ENCODE data around the gene KMT2B.

The KMT2B gene

GRCh38 chr19:35777961-35778360 is 60.2 kb downstream of the KMT2B start:
- DNase-seq (ENCODE audit: low read depth), result no peak

GRCh38 chr19:35779033-35779432 is 61.2 kb downstream of the KMT2B start:
- DNase-seq (ENCODE audit: low read depth), result no peak

GRCh38 chr19:35780058-35780457 is 62.3 kb downstream of the KMT2B start:
- DNase-seq (ENCODE audit: low read depth), result no peak

GRCh38 chr19:35780717-35781116 is 62.9 kb downstream of the KMT2B start:
- no peak for DNase-seq (ENCODE audit: low read depth)

- no peak for DNase-seq (ENCODE audit: low read depth)
Measured at GRCh38 chr19:35781650-35782049, 63.8 kb downstream of the KMT2B start.

- no peak for DNase-seq (ENCODE audit: low read depth)
Measured at GRCh38 chr19:35782589-35782988, 64.8 kb downstream of the KMT2B start.

GRCh38 chr19:35783469-35784434 is 65.9 kb downstream of the KMT2B start:
- DNase-seq (ENCODE audit: low read depth), result no peak

GRCh38 chr19:35784503-35785338 is 66.9 kb downstream of the KMT2B start:
- no peak for DNase-seq (ENCODE audit: low read depth)

- no peak for DNase-seq (ENCODE audit: low read depth)
Measured at GRCh38 chr19:35785339-35785627, 67.5 kb downstream of the KMT2B start.

GRCh38 chr19:35786299-35787160 is 68.7 kb downstream of the KMT2B start:
- DNase-seq (ENCODE audit: low read depth), result no peak

GRCh38 chr19:35787227-35787799 is 69.5 kb downstream of the KMT2B start:
- DNase-seq (ENCODE audit: low read depth), result no peak

Measured in activated T-cell treated with anti-CD3 and anti-CD28 coated beads for 24 hours (primary cell).